Measurements from ENCODE around the gene SLC8A1. TPM values are rescaled to one million over a fixed set of nuclear protein-coding genes. Genes with fewer than 3 reads are reported as not detected.

Gene SLC8A1
- total and polyA plus RNA-seq, 2 experiments from 2014 or later = 103 to 682 TPM

GRCh38 chr2:40248294-40248693, 203.6 kb downstream of the SLC8A1 start:
- Histone ChIP-seq H3K4me3 (no peak overlapping the region), H3K4me1 (ENCODE audit: low read depth) (peaks cover 28% of the 10 kb centered on the region), H3K27me3 (no peaks in the 10 kb centered on the region), H3K27ac (peak overlapping the region; percentile 61), H3K36me3 (peaks cover 4% of the 10 kb centered on the region), H3K9me3 (ENCODE audit: low read depth) (no peaks in the 10 kb centered on the region)
- no peak for DNase-seq (ENCODE audit: low read depth in 1 of 2, low spot score in 1 of 2)
- no peak for TF ChIP-seq CTCF (IDR thresholded peaks at IDR 0.05; ENCODE audit: low read depth, low read length)

GRCh38 chr2:40244675-40245074, 207.2 kb downstream of the SLC8A1 start:
- H3K27ac ChIP-seq = peak overlapping the region; percentile 88
- peaks cover 32% of the 10 kb centered on the region for H3K4me1 ChIP-seq (ENCODE audit: low read depth)
- H3K27me3 ChIP-seq = no peaks in the 10 kb centered on the region
- no peaks in the 10 kb centered on the region for H3K9me3 ChIP-seq (ENCODE audit: low read depth)
- H3K36me3 ChIP-seq = peaks cover 4% of the 10 kb centered on the region
- peak; percentile 71 for TF ChIP-seq CTCF (IDR thresholded peaks at IDR 0.05; ENCODE audit: low read depth, low read length)
- H3K4me3 ChIP-seq = no peak overlapping the region
- DNase-seq (ENCODE audit: low read depth in 1 of 2, low spot score in 1 of 2) = peak; percentile 71 to 79

- no peak for TF ChIP-seq CTCF (IDR thresholded peaks at IDR 0.05; ENCODE audit: low read depth, low read length)
- H3K4me3 ChIP-seq = no peak overlapping the region
- DNase-seq (ENCODE audit: low read depth in 1 of 2, low spot score in 1 of 2) = peak in 1 of 2 donors; percentile 13
- H3K36me3 ChIP-seq = peaks cover 4% of the 10 kb centered on the region
- H3K9me3 ChIP-seq (ENCODE audit: low read depth) = no peaks in the 10 kb centered on the region
- H3K27ac ChIP-seq = peak overlapping the region; percentile 88
- peaks cover 32% of the 10 kb centered on the region for H3K4me1 ChIP-seq (ENCODE audit: low read depth)
- H3K27me3 ChIP-seq = no peaks in the 10 kb centered on the region
Observed at GRCh38 chr2:40244251-40244650, 207.6 kb downstream of the SLC8A1 start.

- H3K36me3 ChIP-seq = peaks cover 4% of the 10 kb centered on the region
- DNase-seq (ENCODE audit: low read depth in 1 of 2, low spot score in 1 of 2) = peak; percentile 7 to 36
- H3K27ac ChIP-seq = peak overlapping the region; percentile 88
- H3K9me3 ChIP-seq (ENCODE audit: low read depth) = no peaks in the 10 kb centered on the region
- H3K27me3 ChIP-seq = no peaks in the 10 kb centered on the region
- H3K4me3 ChIP-seq = no peak overlapping the region
- H3K4me1 ChIP-seq (ENCODE audit: low read depth) = peaks cover 32% of the 10 kb centered on the region
- no peak for TF ChIP-seq CTCF (IDR thresholded peaks at IDR 0.05; ENCODE audit: low read depth, low read length)
Observed at GRCh38 chr2:40243581-40244187, 208.2 kb downstream of the SLC8A1 start.

GRCh38 chr2:40242315-40242714, 209.6 kb downstream of the SLC8A1 start:
- no peak for DNase-seq (ENCODE audit: low read depth in 1 of 2, low spot score in 1 of 2)
- Histone ChIP-seq H3K4me1 (ENCODE audit: low read depth) (peaks cover 22% of the 10 kb centered on the region), H3K9me3 (ENCODE audit: low read depth) (no peaks in the 10 kb centered on the region), H3K27me3 (no peaks in the 10 kb centered on the region), H3K27ac (peak overlapping the region; percentile 88), H3K4me3 (no peak overlapping the region), H3K36me3 (no peaks in the 10 kb centered on the region)
- no peak for TF ChIP-seq CTCF (IDR thresholded peaks at IDR 0.05; ENCODE audit: low read depth, low read length)
